Hematopoietic multipotent progenitor cell treated with erythropoietin and hydrocortisone succinate and interleukin-3 and kit ligand, for 15 days (in vitro differentiated cells): ENCODE results near the gene CORO1C.

ENCODE experiments used
- DNase-seq: peaks from one replicate; pipeline ENCODE4 v3.0.0-alpha.2; 2015; ENCODE audit warnings: low spot score

The CORO1C gene

DNA sequence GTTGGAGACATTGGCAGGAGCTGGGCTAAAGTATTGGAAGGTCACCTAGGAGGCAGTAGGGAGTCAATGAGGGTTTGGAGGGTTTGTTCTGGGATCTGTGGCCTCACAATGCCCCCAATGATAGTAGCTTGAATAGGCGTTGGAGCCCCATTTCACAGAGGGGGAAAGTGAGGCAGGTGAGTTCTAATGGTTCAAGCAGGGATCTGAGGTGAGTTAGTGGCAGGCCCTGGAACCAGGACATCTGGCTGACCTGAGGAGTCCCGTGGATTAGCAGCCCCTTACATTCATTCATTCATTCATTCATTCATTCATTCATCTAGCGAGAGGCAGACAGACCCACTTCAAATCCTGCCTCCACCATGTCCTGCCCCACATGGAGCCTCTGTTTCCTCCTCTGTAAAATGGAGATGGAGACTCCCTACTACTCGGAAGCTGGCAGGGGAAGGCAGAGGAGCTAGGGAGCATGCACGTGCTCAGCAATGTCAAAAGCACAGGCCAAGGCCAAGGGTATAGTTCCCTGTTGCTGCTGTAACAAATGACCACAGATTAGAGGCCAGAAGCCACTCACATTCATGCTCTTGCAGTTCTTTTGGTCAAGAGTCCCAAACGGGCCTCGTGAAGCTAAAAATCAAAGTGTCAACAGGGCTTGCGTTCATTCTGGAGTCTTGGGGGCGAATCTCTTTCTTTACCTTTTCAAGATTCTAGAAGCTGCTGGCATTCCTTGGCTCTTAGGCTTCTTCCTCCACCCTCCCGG is 131.2 kb downstream of the CORO1C start:
- DNase-seq, result no peak

DNA sequence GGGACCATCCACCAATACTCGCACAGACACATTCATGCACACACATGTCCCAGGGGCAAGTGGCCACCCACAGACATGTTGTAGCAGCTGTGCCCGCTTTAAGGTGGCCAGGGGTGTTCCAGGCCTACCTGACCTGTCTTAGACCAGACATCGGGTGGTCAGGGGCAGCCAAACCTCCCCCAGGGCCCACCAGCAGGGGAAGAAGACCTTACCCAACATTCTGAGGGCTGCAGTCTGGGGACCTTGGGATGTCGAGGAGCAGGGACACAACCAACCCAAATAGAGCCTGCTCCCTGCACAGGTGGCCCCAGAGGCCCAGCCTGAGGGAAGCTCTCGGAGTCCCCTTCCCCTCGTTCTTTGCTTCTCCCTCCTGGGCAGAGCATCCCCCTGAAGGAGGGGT is 131.8 kb downstream of the CORO1C start:
- no peak for DNase-seq

DNA sequence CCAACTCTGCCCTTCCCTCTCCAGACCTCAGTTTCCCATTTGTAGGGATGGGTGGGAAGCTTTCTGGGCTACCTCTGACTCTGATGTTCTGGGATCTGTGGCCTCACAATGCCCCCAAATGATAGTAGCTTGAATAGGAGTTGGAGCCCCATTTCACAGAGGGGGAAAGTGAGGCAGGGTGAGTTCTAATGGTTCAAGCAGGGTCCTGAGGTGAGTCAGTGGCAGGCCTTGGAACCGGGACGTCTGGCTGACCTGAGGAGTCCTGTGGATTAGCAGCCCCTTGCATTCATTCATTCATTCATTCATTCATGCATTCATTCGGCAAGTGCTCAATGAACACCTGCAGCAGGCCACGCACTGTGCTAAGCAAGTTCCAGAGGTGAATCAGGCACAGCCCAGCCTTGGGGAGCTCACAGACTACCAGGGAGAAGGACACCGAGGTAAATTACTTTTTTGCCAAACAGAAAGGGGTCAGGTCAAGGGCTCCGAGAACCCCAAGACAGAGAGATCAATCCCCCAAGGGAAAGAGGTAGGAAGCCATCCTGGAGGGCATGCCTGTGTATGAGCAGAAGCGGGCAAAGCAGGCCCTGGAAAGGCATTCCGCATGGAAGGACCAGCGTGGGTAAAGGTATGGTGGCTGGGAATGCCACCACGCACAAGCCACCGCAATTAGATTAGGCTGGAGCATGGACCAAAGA is 132.6 kb downstream of the CORO1C start:
- DNase-seq, result no peak

DNA sequence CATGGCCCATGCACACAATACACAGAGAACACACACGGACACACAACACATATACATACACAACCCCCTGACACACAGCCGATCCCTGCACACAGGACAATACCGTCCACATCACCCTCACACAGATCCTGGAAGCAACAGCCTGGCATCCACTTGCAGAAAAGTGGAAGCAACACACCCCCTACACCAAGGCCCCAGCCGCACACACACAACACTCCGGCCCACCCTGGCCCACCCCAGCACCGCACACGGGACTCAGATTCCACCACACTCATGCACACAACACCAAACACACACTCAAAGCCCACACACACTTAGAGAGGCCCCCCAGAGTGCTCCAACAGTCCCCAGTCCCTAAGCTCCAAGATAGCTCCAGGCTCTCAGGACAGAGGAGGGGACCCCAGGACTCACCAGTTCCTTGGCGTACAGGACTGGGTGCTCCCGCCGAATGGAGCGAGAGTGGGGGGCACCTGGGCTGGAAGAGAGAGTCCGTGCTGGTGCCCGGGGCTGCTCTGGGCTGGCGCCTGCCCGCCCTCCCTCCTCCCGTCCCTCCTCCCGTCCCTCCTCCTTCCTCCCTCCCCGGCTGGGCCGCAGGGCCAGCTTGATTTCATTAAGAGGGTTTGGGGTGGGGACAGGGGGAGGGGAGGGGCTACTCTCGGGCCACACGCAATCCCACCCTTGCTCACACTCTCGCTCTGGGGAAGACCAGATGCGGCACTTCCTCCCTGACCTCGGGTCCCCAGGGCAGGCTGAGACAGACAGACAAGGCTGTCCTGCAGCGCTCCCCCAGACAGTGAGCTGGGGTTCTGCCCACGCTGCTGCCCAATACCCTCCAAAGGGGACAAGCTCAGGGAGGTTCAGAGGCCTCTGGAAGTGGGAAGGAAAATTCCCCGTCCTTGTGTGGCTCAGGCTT is 133.5 kb downstream of the CORO1C start, which contains the start of gene TMEM119:
Gene TMEM119 (minus strand): TSS at position 526 of the 913 bp plus-strand sequence. CDS start 5,701 bp downstream, outside the sequence.
- no peak for DNase-seq

DNA sequence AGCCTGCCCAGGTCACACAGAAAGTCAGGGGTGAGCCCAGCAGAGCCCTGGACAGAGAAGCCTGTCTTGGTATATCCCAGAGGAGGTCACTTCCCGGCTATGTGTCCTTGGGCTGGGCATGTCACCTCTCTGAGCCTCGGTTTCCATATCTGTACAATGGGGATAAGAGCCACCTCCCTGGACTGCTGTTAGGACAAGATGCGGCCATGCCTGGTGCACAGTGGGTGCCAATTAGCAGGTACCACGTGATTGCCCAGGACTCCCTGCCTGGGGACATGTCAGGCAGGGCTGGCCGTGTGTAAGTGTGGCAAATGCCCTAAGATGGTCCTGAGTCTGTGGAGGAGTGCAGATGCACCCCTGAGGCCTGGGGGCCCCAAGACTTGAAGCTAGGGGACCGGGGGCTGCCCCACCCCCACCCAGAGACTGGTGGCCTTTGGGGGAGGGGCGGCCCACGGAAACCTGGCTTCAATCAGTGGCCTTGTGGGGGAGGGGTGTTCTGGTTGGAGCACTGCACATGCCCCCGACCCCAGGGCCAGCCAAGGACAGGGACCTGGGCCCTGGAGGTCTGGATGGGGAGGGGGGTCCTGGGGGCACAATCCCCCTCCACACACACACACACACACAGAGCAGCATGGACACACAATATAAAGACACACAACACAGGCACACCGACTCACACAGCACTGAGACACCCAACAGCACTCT is 134.3 kb downstream of the CORO1C start:
- no peak for DNase-seq

DNA sequence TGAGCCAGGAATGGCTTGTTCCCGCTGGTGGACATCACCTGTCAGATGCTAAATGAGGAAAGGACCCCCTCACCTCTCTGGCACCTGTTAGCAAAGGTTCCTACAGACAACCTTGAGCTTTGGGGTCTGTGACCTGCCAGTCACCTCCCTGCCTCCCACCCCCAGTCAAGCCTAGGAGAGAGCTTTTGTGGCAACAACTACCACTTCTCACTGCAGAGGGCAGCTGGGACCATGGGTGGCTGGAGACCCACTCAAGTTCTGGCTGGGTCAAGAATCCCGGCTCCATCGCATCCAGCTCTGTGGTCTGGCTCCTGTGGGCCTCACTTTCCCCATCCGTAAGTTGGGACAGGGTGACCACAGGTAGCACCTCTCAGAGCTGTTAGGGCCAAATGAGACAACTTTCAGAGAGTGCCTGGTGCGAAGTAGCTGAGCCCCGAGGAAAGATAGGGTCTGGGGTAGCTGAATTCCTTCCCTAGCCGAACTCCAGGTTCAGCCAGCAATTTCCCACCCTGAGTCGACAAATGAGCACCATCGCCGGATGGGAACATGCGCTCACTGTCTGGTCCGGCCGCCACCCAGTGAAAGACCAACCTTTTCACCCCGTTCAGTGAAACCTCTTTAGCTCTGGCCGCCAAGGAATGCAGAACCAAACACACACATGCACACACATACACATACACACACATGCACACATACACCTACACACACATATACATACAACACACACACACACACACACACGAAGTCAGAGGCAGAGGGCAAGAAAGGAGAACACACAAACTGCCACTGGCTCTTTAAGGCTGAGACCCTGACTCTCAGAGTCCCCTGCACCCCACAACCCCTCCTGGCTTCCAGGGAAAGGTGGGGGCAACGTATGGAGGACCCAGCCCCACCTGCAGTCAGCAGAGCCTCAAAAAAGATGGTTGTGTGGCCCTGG is 135.3 kb downstream of the CORO1C start:
- DNase-seq, result no peak
